Measurements from ENCODE around the gene WIF1.

Gene WIF1, protein sequence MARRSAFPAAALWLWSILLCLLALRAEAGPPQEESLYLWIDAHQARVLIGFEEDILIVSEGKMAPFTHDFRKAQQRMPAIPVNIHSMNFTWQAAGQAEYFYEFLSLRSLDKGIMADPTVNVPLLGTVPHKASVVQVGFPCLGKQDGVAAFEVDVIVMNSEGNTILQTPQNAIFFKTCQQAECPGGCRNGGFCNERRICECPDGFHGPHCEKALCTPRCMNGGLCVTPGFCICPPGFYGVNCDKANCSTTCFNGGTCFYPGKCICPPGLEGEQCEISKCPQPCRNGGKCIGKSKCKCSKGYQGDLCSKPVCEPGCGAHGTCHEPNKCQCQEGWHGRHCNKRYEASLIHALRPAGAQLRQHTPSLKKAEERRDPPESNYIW

DNA sequence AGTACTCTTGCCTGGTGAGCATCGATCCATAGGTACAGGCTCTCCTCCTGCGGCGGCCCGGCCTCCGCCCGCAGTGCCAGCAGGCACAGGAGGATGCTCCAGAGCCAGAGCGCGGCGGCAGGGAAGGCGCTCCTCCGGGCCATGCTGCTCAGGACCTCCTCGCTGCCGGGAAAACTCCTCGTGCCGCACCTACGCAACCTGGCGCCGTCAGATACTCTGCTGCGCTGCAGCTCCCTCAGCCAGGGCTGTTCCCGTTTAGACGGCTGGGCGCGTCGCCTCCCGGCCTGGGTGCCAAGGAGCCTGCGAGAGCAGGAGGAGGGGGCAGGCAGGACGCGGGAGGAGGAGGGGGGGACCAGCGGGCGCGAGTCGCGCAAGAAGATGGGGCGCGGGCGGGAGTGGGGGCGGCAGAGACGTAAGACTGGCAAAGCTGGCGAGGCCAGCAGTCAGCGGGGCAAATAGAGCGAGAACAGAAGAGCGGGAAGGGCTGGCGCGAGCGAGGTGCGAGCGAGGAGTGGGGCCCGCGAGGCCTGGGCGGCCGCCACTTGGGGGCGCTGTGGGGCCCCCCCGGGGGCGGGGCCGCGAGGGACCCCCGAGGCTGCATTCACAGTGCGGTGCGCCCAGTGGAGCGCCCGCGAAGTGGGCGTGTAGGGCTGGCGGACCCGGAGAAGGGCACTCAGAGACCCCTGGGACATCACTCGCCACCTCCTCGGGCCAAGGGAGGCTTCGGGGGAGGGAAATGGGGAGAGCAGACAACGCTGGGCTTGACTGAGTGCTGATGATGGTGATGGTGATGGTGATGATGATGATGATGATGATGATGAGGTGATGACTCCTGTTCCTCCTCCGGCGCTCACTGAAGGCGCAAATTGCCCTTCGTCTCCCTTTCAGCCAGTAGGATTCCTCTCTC is at the start of gene WIF1:
Gene WIF1 (minus strand): TSS at position 257 of the 907 bp plus-strand sequence. CDS start 114 bp downstream, at position 143.
- H3K36me3 Mint-ChIP-seq (ENCODE audit: low read depth), result no peaks in the 10 kb centered on the region
- peaks cover 2% of the 10 kb centered on the region for H3K4me1 Mint-ChIP-seq (ENCODE audit: low read depth)
- H3K4me3 Mint-ChIP-seq, result peak within 1 kb of the TSS; percentile 45
- H3K27me3 Mint-ChIP-seq (ENCODE audit: low read depth), result peaks cover 46% of the 10 kb centered on the region
- H3K9me3 Mint-ChIP-seq, result no peaks in the 10 kb centered on the region
- DNase-seq (ENCODE audit: low spot score), result no peak
- H3K27ac Mint-ChIP-seq, result no peak within 1 kb of the TSS

DNA sequence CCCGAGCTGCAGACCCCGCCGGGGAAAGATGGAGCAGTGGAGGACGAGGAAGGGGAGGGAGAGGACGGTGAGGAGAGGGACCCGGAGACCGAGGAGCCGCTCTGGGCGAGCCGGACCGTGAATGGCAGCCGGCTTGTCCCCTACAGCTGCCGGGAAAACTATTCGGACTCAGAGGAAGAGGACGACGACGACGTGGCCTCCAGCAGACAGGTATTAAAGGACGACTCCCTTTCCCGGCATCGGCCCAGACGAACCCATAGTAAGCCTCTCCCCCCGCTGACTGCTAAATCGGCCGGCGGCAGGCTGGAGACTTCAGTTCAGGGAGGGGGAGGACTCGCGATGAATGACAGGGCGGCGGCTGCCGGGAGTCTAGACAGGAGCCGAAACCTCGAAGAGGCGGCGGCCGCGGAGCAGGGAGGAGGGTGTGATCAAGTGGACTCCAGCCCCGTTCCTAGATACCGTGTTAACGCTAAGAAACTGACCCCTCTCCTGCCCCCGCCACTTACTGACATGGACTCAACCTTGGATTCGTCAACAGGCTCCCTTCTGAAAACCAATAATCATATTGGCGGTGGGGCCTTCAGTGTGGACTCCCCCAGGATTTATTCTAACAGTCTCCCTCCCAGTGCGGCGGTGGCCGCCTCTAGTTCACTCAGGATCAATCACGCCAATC is 49.2 kb upstream of the WIF1 start:
- H3K9me3 Mint-ChIP-seq, result no peaks in the 10 kb centered on the region

DNA sequence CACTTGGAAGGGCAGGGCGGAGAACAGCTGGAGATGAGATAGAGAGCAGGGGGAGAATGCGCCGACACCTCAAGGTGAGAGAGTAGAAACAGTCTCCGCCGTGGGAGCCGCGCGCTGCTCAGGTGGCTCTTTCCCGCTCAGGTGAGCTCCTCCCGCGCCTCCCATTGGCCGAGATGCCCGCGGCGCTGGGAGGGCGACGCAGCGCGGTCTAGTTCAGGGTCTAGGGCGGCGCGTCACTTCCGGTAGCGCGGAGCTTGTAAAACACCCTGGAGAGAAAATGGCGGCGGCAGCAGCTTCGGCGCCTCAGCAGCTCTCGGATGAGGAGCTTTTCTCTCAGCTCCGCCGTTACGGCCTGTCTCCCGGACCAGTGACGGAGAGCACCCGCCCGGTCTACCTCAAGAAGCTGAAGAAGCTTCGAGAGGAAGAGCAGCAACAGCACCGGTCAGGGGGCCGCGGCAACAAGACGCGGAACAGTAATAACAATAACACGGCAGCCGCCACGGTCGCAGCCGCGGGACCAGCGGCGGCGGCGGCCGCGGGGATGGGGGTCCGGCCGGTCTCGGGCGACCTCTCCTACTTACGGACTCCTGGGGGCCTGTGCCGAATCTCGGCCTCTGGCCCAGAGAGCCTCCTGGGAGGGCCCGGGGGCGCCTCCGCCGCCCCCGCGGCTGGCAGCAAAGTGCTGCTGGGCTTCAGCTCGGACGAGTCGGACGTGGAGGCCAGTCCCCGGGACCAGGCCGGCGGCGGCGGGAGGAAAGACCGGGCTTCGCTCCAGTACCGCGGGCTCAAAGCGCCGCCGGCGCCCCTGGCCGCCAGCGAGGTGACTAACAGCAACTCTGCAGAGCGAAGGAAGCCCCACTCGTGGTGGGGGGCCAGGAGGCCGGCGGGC is 48.5 kb upstream of the WIF1 start, which contains the start of gene LEMD3:
Gene LEMD3 (plus strand): TSS at position 264 of the 889 bp plus-strand sequence. CDS start 14 bp downstream, at position 278.
- peak within 1 kb of the TSS; percentile 100 for H3K4me3 Mint-ChIP-seq
- H3K27ac Mint-ChIP-seq, result peak within 1 kb of the TSS; percentile 95
- H3K36me3 Mint-ChIP-seq (ENCODE audit: low read depth), result peaks cover 25% of the 10 kb centered on the region
- H3K27me3 Mint-ChIP-seq (ENCODE audit: low read depth), result peaks cover 5% of the 10 kb centered on the region
- peak; percentile 90 for DNase-seq (ENCODE audit: low spot score)
- no peaks in the 10 kb centered on the region for H3K9me3 Mint-ChIP-seq
- peaks cover 23% of the 10 kb centered on the region for H3K4me1 Mint-ChIP-seq (ENCODE audit: low read depth)

More for the DNA sequence above, 49.2 kb upstream of the WIF1 start:
- Mint-ChIP-seq H3K27me3 (ENCODE audit: low read depth) (peaks cover 5% of the 10 kb centered on the region), H3K4me3 (peak overlapping the region; percentile 90), H3K27ac (peak overlapping the region; percentile 86), H3K36me3 (ENCODE audit: low read depth) (peaks cover 25% of the 10 kb centered on the region), H3K4me1 (ENCODE audit: low read depth) (peaks cover 23% of the 10 kb centered on the region)
- peak; percentile 63 for DNase-seq (ENCODE audit: low spot score)

DNA sequence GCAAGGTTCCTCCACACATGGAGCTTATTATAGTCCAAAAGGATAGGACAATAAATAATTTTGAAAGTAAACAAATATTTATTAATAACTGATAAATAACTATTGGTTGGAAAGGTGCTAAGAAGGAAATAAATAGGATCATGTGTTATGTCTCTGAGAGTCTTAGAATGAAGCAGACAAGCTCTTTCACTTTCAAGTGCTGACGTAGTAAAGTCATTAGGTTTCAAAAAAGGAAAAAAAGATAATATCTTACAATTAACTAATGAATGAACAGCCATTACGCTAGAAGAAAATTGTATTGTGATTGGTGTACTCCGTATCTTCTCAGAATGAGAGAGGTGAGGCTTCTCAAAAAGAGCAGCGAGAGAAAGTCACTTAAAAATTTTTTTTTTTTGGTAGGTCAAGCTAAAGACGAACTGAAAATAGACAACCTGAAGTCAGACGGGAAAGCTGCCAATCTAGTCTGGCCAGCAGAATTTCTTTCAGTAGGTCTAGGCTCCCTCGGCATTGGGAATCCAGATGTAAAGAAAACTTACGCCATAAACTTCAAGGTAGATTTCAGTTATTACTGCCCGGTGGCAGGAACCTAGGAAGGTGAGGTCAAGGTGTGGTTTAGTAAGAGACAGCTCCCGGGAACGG is 47.7 kb upstream of the WIF1 start:
- H3K27me3 Mint-ChIP-seq (ENCODE audit: low read depth), result peaks cover 5% of the 10 kb centered on the region
- peaks cover 24% of the 10 kb centered on the region for H3K4me1 Mint-ChIP-seq (ENCODE audit: low read depth)
- H3K36me3 Mint-ChIP-seq (ENCODE audit: low read depth), result peaks cover 25% of the 10 kb centered on the region
- peak overlapping the region; percentile 100 for H3K4me3 Mint-ChIP-seq
- DNase-seq (ENCODE audit: low spot score), result no peak
- H3K27ac Mint-ChIP-seq, result peak overlapping the region; percentile 95
- H3K9me3 Mint-ChIP-seq, result no peaks in the 10 kb centered on the region

DNA sequence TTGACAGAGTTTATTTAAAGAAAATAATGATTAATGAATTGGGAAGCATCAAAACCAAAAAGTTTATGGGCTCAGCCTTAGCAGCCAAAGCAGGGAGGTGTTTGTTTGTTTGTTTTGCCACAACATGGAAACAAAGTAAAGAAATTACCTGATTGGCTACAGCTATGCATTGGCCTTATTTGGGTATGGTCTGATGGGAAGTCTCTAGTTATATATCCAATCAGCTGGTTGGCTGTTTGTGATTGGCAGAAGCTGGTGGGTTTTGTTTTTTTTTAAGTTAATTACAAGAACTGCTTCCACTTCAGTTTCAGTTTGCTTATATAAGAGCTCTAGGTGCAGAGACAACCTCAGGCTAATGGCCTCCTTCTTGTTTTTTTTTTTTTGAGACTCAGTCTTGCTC is 43.7 kb upstream of the WIF1 start:
- no peak overlapping the region for H3K27ac Mint-ChIP-seq
- H3K9me3 Mint-ChIP-seq, result no peaks in the 10 kb centered on the region
- H3K4me3 Mint-ChIP-seq, result no peak overlapping the region
- H3K4me1 Mint-ChIP-seq (ENCODE audit: low read depth), result peaks cover 13% of the 10 kb centered on the region
- DNase-seq (ENCODE audit: low spot score), result no peak
- H3K36me3 Mint-ChIP-seq (ENCODE audit: low read depth), result peaks cover 4% of the 10 kb centered on the region
- H3K27me3 Mint-ChIP-seq (ENCODE audit: low read depth), result peaks cover 20% of the 10 kb centered on the region

DNA sequence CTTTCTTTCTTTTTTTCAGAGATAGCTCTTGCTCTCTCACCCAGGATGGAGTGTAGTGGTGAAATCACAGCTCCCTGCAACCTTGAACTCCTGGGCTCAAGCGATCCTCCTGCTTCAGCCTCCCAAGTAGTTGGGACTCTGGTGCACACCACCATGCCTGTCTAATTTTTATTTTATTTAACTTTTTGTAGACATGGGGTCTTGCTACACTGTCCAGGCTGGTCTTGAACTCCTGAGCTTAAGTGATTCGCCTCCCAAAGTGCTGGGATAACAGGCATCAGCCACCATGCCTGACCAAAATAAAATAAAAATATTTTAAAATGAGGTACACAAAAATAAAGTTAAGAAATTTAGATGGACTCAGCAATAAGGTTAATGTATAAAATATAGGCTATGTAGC is 43.1 kb upstream of the WIF1 start:
- DNase-seq (ENCODE audit: low spot score), result no peak
- H3K9me3 Mint-ChIP-seq, result no peaks in the 10 kb centered on the region
- H3K4me3 Mint-ChIP-seq, result no peak overlapping the region
- H3K27ac Mint-ChIP-seq, result no peak overlapping the region
- H3K27me3 Mint-ChIP-seq (ENCODE audit: low read depth), result peaks cover 22% of the 10 kb centered on the region
- peaks cover 13% of the 10 kb centered on the region for H3K4me1 Mint-ChIP-seq (ENCODE audit: low read depth)
- H3K36me3 Mint-ChIP-seq (ENCODE audit: low read depth), result peaks cover under 1% of the 10 kb centered on the region

DNA sequence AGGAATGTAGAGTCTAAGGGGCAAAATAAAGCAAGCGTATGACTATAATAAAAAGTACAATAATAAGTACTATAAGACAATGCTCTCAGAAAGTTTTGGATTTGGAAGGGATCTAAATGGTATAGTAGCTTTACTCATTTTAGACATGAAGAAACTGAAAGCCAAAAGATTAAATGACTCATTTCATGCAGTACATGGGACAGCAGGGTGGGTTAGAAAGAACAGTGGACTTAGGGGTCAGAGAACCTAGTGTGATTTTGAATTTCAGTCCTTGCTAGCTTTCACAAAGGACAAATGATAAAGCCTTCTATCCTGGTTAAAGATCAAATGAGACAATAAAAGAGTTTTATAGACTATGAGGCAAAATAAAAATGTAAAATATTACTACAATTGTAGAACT is 41.5 kb upstream of the WIF1 start:
- DNase-seq (ENCODE audit: low spot score), result no peak
- H3K27ac Mint-ChIP-seq, result no peak overlapping the region
- H3K4me1 Mint-ChIP-seq (ENCODE audit: low read depth), result peaks cover 10% of the 10 kb centered on the region
- no peaks in the 10 kb centered on the region for H3K9me3 Mint-ChIP-seq
- peaks cover 22% of the 10 kb centered on the region for H3K27me3 Mint-ChIP-seq (ENCODE audit: low read depth)
- no peaks in the 10 kb centered on the region for H3K36me3 Mint-ChIP-seq (ENCODE audit: low read depth)
- H3K4me3 Mint-ChIP-seq, result no peak overlapping the region

DNA sequence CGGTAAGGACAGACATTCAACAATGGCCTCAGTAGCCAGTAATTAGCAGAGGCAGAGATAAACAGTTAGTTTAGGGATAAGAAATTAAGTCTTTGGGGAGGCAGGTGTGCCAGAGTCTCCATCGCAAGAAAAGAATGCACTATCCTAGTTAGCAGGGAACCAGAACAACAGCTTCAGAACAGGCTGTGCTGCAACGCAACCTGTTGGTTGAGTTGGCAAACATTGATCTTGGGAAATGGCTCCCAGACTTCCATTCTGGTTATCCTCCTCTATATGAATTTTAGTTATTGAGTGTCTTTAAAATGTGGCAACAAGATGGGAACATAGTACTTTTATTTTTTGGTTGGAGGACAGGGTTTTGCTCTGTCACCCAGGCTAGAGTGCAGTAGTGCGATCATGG is 36.0 kb upstream of the WIF1 start:
- H3K27me3 Mint-ChIP-seq (ENCODE audit: low read depth), result peaks cover 21% of the 10 kb centered on the region
- peaks cover 16% of the 10 kb centered on the region for H3K4me1 Mint-ChIP-seq (ENCODE audit: low read depth)
- peaks cover 4% of the 10 kb centered on the region for H3K36me3 Mint-ChIP-seq (ENCODE audit: low read depth)
- H3K9me3 Mint-ChIP-seq, result no peaks in the 10 kb centered on the region
- peak overlapping the region; percentile 77 for H3K27ac Mint-ChIP-seq
- peak overlapping the region; percentile 52 for H3K4me3 Mint-ChIP-seq
- DNase-seq (ENCODE audit: low spot score), result no peak

DNA sequence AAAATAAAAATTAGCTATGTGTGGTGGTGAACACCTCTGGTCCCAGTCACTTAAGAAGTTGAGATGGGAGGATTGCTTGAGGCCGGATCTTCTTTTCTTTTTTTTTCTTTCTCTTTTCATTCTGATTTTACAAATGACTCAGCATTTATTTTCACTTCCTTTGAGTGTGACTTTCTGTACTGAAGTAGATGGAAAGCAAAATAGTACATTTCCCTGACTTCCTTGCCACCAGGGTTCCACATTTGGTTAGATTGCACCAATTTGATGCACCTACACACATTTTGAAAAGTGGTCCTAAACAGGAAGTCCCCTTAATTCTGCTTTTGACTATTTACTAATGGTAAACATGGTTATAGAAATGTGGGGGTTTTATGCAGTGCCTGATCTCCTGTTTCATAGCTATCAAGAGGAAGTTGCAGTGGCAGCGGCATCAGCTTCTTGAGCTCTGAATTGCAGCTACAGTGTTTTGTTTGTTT is 35.3 kb upstream of the WIF1 start:
- Mint-ChIP-seq H3K36me3 (ENCODE audit: low read depth) (peaks cover 4% of the 10 kb centered on the region), H3K4me3 (peak overlapping the region; percentile 52), H3K9me3 (no peaks in the 10 kb centered on the region), H3K27me3 (ENCODE audit: low read depth) (peaks cover 23% of the 10 kb centered on the region), H3K4me1 (ENCODE audit: low read depth) (peaks cover 16% of the 10 kb centered on the region), H3K27ac (peak overlapping the region; percentile 77)
- DNase-seq (ENCODE audit: low spot score), result no peak

DNA sequence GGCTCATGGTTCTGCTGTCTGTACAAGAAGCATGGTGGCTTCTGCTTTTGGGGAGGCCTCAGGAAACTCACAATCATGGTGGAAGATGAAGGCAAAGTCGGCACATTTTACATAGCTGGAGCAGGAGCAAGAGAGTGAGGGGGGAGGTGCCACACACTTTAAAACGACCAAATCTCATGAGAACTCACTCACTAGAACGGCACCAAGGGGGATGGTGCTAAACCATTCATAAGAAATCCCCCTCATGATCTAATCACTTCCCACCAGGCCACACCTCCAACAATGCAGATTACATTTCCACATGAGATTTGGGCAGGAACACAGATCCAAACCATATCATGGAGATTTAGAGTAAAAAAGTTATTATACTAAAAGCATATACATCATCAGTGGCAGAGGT is 34.7 kb upstream of the WIF1 start:
- H3K4me1 Mint-ChIP-seq (ENCODE audit: low read depth), result peaks cover 17% of the 10 kb centered on the region
- H3K9me3 Mint-ChIP-seq, result no peaks in the 10 kb centered on the region
- peak overlapping the region; percentile 44 for H3K27ac Mint-ChIP-seq
- H3K36me3 Mint-ChIP-seq (ENCODE audit: low read depth), result peaks cover 4% of the 10 kb centered on the region
- H3K27me3 Mint-ChIP-seq (ENCODE audit: low read depth), result peaks cover 26% of the 10 kb centered on the region
- DNase-seq (ENCODE audit: low spot score), result no peak
- H3K4me3 Mint-ChIP-seq, result peak overlapping the region; percentile 52

DNA sequence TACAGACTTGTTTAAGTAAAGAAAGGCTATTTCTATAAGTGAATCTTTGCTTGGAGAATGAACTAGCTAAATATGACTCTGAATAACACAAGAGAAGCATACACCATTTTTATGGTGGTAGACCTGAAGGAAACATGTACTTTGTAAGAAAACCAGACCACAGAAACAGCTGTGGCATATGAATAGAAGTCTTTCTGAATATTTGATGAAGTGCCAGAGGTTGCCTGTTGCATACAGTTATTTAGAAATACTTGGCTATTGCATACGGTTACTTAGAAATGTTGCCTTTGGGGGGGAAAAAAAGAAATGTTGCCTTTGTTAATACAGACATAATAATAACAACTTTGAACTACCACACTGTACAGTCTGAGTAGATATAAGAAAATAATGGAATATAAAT is 31.5 kb upstream of the WIF1 start:
- no peak for DNase-seq (ENCODE audit: low spot score)

DNA sequence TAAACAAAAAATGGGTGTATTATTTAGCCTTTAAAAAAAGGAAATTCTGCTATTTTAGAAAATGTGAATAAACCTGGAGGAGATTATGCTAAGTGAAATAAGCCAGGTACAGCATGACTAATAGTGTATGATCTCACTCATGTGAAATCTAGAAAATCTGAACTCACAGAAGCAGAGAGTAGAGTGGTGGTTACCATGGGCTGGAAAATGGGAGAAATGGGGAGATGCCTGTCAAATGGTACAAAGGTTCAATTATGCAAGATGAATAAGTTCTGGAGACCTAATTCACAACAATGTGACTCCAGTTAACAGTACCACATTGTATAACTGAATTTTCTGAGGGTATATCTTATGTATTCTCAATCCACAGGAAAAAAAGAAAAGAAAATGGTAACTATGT is 30.9 kb upstream of the WIF1 start:
- peaks cover 4% of the 10 kb centered on the region for H3K36me3 Mint-ChIP-seq (ENCODE audit: low read depth)
- no peak overlapping the region for H3K4me3 Mint-ChIP-seq
- no peaks in the 10 kb centered on the region for H3K9me3 Mint-ChIP-seq
- no peak overlapping the region for H3K27ac Mint-ChIP-seq
- peaks cover 16% of the 10 kb centered on the region for H3K4me1 Mint-ChIP-seq (ENCODE audit: low read depth)
- DNase-seq (ENCODE audit: low spot score), result no peak
- peaks cover 33% of the 10 kb centered on the region for H3K27me3 Mint-ChIP-seq (ENCODE audit: low read depth)

More for the DNA sequence above, 31.5 kb upstream of the WIF1 start:
- H3K27ac Mint-ChIP-seq, result no peak overlapping the region
- peaks cover 29% of the 10 kb centered on the region for H3K27me3 Mint-ChIP-seq (ENCODE audit: low read depth)
- no peaks in the 10 kb centered on the region for H3K9me3 Mint-ChIP-seq
- peaks cover 4% of the 10 kb centered on the region for H3K36me3 Mint-ChIP-seq (ENCODE audit: low read depth)
- peaks cover 18% of the 10 kb centered on the region for H3K4me1 Mint-ChIP-seq (ENCODE audit: low read depth)
- no peak overlapping the region for H3K4me3 Mint-ChIP-seq

All from T-helper 2 cell treated with Interferon-gamma antibody and Interleukin-4, amounts not matched to agents 5 μg/mL and 100 μg/mL, for 36 hours (primary cell).